ENCODE results near the gene EFCAB12.

DNA sequence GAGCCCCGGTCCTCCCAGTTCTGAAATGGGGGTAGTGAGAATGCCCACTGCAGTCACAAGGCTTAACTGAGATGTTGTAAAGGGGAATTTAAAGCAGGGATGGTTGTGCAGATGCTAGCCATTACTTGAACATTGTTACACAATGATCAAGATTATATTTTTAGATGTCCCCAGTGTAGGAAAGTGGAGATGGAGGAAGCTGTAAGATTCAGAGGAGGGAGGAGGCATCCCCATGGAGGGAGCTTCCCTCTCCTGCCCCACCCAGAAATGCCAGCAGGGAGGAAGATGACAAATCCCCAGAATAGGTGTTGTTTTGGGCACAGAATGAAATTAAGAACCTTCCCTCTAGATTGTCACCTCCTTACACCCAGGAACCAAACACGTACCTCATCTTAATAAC lies 46.1 kb downstream of the EFCAB12 start:
- TF ChIP-seq, protein P1, sequence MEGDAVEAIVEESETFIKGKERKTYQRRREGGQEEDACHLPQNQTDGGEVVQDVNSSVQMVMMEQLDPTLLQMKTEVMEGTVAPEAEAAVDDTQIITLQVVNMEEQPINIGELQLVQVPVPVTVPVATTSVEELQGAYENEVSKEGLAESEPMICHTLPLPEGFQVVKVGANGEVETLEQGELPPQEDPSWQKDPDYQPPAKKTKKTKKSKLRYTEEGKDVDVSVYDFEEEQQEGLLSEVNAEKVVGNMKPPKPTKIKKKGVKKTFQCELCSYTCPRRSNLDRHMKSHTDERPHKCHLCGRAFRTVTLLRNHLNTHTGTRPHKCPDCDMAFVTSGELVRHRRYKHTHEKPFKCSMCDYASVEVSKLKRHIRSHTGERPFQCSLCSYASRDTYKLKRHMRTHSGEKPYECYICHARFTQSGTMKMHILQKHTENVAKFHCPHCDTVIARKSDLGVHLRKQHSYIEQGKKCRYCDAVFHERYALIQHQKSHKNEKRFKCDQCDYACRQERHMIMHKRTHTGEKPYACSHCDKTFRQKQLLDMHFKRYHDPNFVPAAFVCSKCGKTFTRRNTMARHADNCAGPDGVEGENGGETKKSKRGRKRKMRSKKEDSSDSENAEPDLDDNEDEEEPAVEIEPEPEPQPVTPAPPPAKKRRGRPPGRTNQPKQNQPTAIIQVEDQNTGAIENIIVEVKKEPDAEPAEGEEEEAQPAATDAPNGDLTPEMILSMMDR (IDR thresholded peaks at IDR 0.05; ENCODE audit: low read depth, low read length): no peak
- TF ChIP-seq EZH2phosphoT487 (IDR thresholded peaks at IDR 0.05; ENCODE audit: low read depth): no peak
